H1 (cell line): ENCODE measurements around the gene TSPAN2. TPM values are rescaled to one million over a fixed set of nuclear protein-coding genes. Genes with fewer than 3 reads are reported as not detected.

Experiments
- CTCF ChIA-PET: fragments of 300-600 bp; sonication (Branson Sonifier 250); formaldehyde crosslinking; loops from one replicate; lab custom pipeline; 2021; ENCODE audit not compliant: partially characterized antibody; lab: Charles Lee
- POLR2A ChIA-PET: fragments of 300-600 bp; sonication (Branson Sonifier 250); formaldehyde crosslinking; loops from one replicate; lab custom pipeline; 2021; ENCODE audit warnings: inconsistent platforms; ENCODE audit not compliant: partially characterized antibody; lab: Charles Lee
- DNase-seq, 2 experiments: peaks; one replicate each; pipeline versions ENCODE4 v3.0.0 to v3.0.0-alpha.2; 2010 to 2022; ENCODE audit warnings: low spot score in 2 of 2, low read depth in 1 of 2, mixed read lengths in 1 of 2
- FAIRE-seq: peaks from 2 replicates; lab custom pipeline; 2011; peaks lifted over from hg19 to GRCh38; lab: Jason Lieb, UNC
- H2AFZ ChIP-seq: 2 replicates; pipeline ENCODE4 v1.8.1; 2012; ENCODE audit warnings: low read length, inconsistent platforms
- H2AK5ac ChIP-seq: 2 replicates; pipeline ENCODE4 v1.6.1; 2013; ENCODE audit warnings: low read depth, low read length
- H2BK120ac ChIP-seq: replicated peaks from 2 replicates; pipeline ENCODE3; 2013; ENCODE audit warnings: low read depth, low read length, inconsistent platforms
- H2BK12ac ChIP-seq: 2 replicates; pipeline ENCODE4 v1.6.1; 2013; ENCODE audit warnings: low read depth, low read length
- H2BK15ac ChIP-seq: 2 replicates; pipeline ENCODE4 v1.6.1; 2013; ENCODE audit warnings: low read length
- H2BK20ac ChIP-seq: 2 replicates; pipeline ENCODE4 v1.6.1; 2013; ENCODE audit warnings: low read length
- H2BK5ac ChIP-seq: 2 replicates; pipeline ENCODE4 v1.6.1; 2013; ENCODE audit warnings: low read depth, low read length
- H3K14ac ChIP-seq: 2 replicates; pipeline ENCODE4 v1.6.1; 2013; ENCODE audit warnings: inconsistent platforms; ENCODE audit not compliant: insufficient read length
- H3K18ac ChIP-seq: 2 replicates; pipeline ENCODE4 v1.6.1; 2013; ENCODE audit warnings: low read length; ENCODE audit errors: extremely low read depth
- H3K23ac ChIP-seq: 2 replicates; pipeline ENCODE4 v1.6.1; 2013; ENCODE audit warnings: inconsistent platforms; ENCODE audit not compliant: insufficient read length
- H3K23me2 ChIP-seq: 2 replicates; pipeline ENCODE4 v1.6.1; 2013; ENCODE audit warnings: low read depth, low read length
- H3K27ac ChIP-seq: 2 replicates; pipeline ENCODE4 v1.6.1; 2011; ENCODE audit warnings: low read depth, low read length, inconsistent platforms
- H3K27me3 ChIP-seq, 4 experiments: replicated peaks in 1 of 4; 1 replicate in 1 of 4; 2 replicates in 3 of 4; pipeline versions ENCODE4 v1.6.1 to v1.8.1; 2011 to 2013; ENCODE audit warnings: low read length in 3 of 4, mild to moderate bottlenecking in 3 of 4, inconsistent platforms in 2 of 4, mixed read lengths in 2 of 4, moderate library complexity in 1 of 4; ENCODE audit not compliant: control insufficient read depth in 3 of 4, insufficient read depth in 3 of 4; ENCODE audit errors: extremely low read depth in 1 of 4
- H3K36me3 ChIP-seq, 4 experiments: 2 replicates each; pipeline versions ENCODE4 v1.6.1 to v1.8.1; 2011 to 2013; ENCODE audit warnings: mild to moderate bottlenecking in 4 of 4, low read length in 3 of 4, moderate library complexity in 2 of 4, control low read depth in 1 of 4, inconsistent platforms in 1 of 4; ENCODE audit not compliant: insufficient read depth in 4 of 4, control insufficient read depth in 2 of 4
- H3K4ac ChIP-seq: replicated peaks from 2 replicates; pipeline ENCODE3; 2013; ENCODE audit warnings: low read length, low read depth, mixed read lengths, inconsistent platforms; ENCODE audit not compliant: insufficient read length
- H3K4me1 ChIP-seq, 4 experiments: replicated peaks in 1 of 4; 1 replicate in 1 of 4; 2 replicates in 3 of 4; pipeline versions ENCODE4 v1.6.1 to v1.8.1; 2011 to 2013; ENCODE audit warnings: low read length in 3 of 4, inconsistent platforms in 2 of 4, mixed read lengths in 1 of 4; ENCODE audit not compliant: insufficient read depth in 4 of 4, control insufficient read depth in 3 of 4
- H3K4me2 ChIP-seq, 2 experiments: 2 replicates each; pipeline versions ENCODE4 v1.6.1 to v1.8.1; 2011 to 2013; ENCODE audit warnings: low read depth in 2 of 2, low read length in 2 of 2, control low read depth in 1 of 2, inconsistent platforms in 1 of 2, mild to moderate bottlenecking in 1 of 2; ENCODE audit not compliant: insufficient read depth in 1 of 2
- H3K4me3 ChIP-seq, 4 experiments: fragments of 200-600, 300-600 bp in 1 of 4; sonication (generic), shearing (Covaris generic), sonication (Bioruptor Twin) in 1 of 4; 2 replicates each; pipeline versions ENCODE4 v1.5.1 to v1.8.1; 2011 to 2016; ENCODE audit warnings: low read length in 4 of 4, low read depth in 3 of 4, control low read depth in 2 of 4, inconsistent platforms in 2 of 4, mild to moderate bottlenecking in 2 of 4, mixed read lengths in 1 of 4, moderate library complexity in 1 of 4; ENCODE audit not compliant: insufficient read depth in 2 of 4; ENCODE audit errors: extremely low read depth in 1 of 4
- H3K56ac ChIP-seq: replicated peaks from 2 replicates; pipeline ENCODE3; 2013; ENCODE audit warnings: low read depth, mild to moderate bottlenecking, mixed read lengths, low read length, inconsistent platforms; ENCODE audit not compliant: insufficient read length
- H3K79me1 ChIP-seq: 2 replicates; pipeline ENCODE4 v1.6.1; 2013; ENCODE audit warnings: low read depth, low read length, control low read depth
- H3K79me2 ChIP-seq, 2 experiments: 2 replicates each; pipeline versions ENCODE4 v1.6.1 to v1.8.1; 2012 to 2013; ENCODE audit warnings: low read length in 2 of 2, mild to moderate bottlenecking in 2 of 2, inconsistent platforms in 1 of 2; ENCODE audit not compliant: insufficient read depth in 2 of 2, control insufficient read depth in 1 of 2
- H3K9ac ChIP-seq, 4 experiments: replicated peaks in 1 of 4; 1 replicate in 1 of 4; 2 replicates in 3 of 4; pipeline versions ENCODE4 v1.6.1 to v1.8.1; 2011 to 2013; ENCODE audit warnings: low read depth in 3 of 4, low read length in 3 of 4, control low read depth in 2 of 4, mild to moderate bottlenecking in 2 of 4, moderate library complexity in 2 of 4, inconsistent platforms in 1 of 4; ENCODE audit errors: extremely low read depth in 1 of 4
- H3K9me3 ChIP-seq, 2 experiments: 2 replicates each; pipeline versions ENCODE4 v1.6.1 to v1.8.1; 2012 to 2013; ENCODE audit warnings: mild to moderate bottlenecking in 2 of 2, moderate library complexity in 2 of 2, control low read depth in 1 of 2, inconsistent platforms in 1 of 2, low read depth in 1 of 2, low read length in 1 of 2, mixed read lengths in 1 of 2; ENCODE audit not compliant: insufficient read depth in 2 of 2
- H4K20me1 ChIP-seq, 2 experiments: replicated peaks in 1 of 2; 2 replicates each; pipeline versions ENCODE3 to v1.8.1; 2011 to 2013; ENCODE audit warnings: inconsistent platforms in 2 of 2, low read length in 2 of 2, mild to moderate bottlenecking in 1 of 2; ENCODE audit not compliant: insufficient read depth in 2 of 2, control insufficient read depth in 1 of 2
- H4K5ac ChIP-seq: 2 replicates; pipeline ENCODE4 v1.6.1; 2013; ENCODE audit warnings: low read length, low read depth, mixed read lengths, inconsistent platforms; ENCODE audit not compliant: insufficient read length
- H4K8ac ChIP-seq: 2 replicates; pipeline ENCODE4 v1.8.0; 2013; ENCODE audit warnings: mild to moderate bottlenecking, moderate library complexity, low read length, inconsistent platforms; ENCODE audit not compliant: insufficient read depth; ENCODE audit errors: extremely low read depth
- H4K91ac ChIP-seq: replicated peaks from 2 replicates; pipeline ENCODE3; 2013; ENCODE audit warnings: low read length, mixed read lengths, inconsistent platforms; ENCODE audit not compliant: insufficient read length
- CTBP2 ChIP-seq: IDR thresholded peaks from 2 replicates; pipeline ENCODE4 v1.7.0; 2011; ENCODE audit warnings: borderline replicate concordance, mild to moderate bottlenecking, moderate library complexity, mixed read lengths, low read length; ENCODE audit not compliant: insufficient read depth, insufficient read length
- EGR1 ChIP-seq: IDR thresholded peaks from 2 replicates; pipeline ENCODE4 v1.6.1; 2011; ENCODE audit warnings: low read depth, low read length, borderline replicate concordance
- JUND ChIP-seq: IDR thresholded peaks from 2 replicates; pipeline ENCODE4 v1.6.1; 2011; ENCODE audit warnings: mild to moderate bottlenecking, improper control_type of control experiment, low read length
- POLR2A ChIP-seq, 2 experiments: IDR thresholded peaks; 1 replicate in 1 of 2; 2 replicates in 1 of 2; pipeline ENCODE4 v1.6.1; 2011; ENCODE audit warnings: low read depth in 2 of 2, low read length in 2 of 2, mild to moderate bottlenecking in 2 of 2; ENCODE audit errors: control extremely low read depth in 1 of 2
- WGBS, 2 experiments: shearing (Covaris generic) in 1 of 2; methylation state at CpG; one replicate each; pipeline versions ENCODE4 v1.1.6 to v1.1.7; 2013 to 2015; ENCODE audit warnings: low lambda C conversion rate in 2 of 2, mixed read lengths in 2 of 2, inconsistent platforms in 1 of 2, low coverage in 1 of 2, missing lambda C conversion rate in 1 of 2; ENCODE audit not compliant: insufficient replicate concordance in 2 of 2, insufficient coverage in 1 of 2, insufficient read length in 1 of 2; ENCODE audit errors: extremely low coverage in 1 of 2, missing lambda C conversion rate in 1 of 2; 5-methylcytosine and 5-hydroxymethylcytosine counted together
- polyA plus RNA-seq, 7 experiments: library from polyadenylated mRNA; depleted of rRNA in 3 of 7; stranded (reverse) in 5 of 7; unstranded in 2 of 7; fragments of >200 nt in 5 of 7; fragments of 200-250 nt in 2 of 7; gene quantifications; 1 replicate in 5 of 7; 2 replicates in 1 of 7; 4 replicates in 1 of 7; pipeline versions ENCODE4 v1.2.1 to v1.2.3, GENCODE V29; 2011 to 2013; ENCODE audit warnings: missing spikeins in 2 of 7, mixed read lengths in 2 of 7
- total RNA-seq: library from RNA; stranded (reverse); fragmentation: NEBNext Ultra II Directional; extraction: Animal tissue kit (Norgen Biotek cat#: 25700); gene quantifications from 2 replicates; pipeline ENCODE4 v1.2.1, GENCODE V29; 2021

Gene TSPAN2
- total and polyA plus RNA-seq, 2 of the 8 experiments (the other 6 are each of a cell fraction or from before 2014, with no cell fraction given): 7.4 to 14.2 TPM

- H4K20me1 ChIP-seq: no peaks in the 10 kb centered on the region
- POLR2A ChIA-PET: interaction anchor here (0.7 to 4.8 kb wide), 3 partner anchors 11 to 34 kb away, joined by 3 to 29 read pairs (median 3); partner anchors contain the start of gene TSPAN2
- no peak overlapping the region for H3K4me2 ChIP-seq
- no peak overlapping the region for H3K4me3 ChIP-seq
- DNase-seq: no peak
- no peaks in the 10 kb centered on the region for H3K79me2 ChIP-seq
- H2BK120ac ChIP-seq: no peak overlapping the region
- H3K9ac ChIP-seq: no peak overlapping the region
- H3K4me1 ChIP-seq: peaks cover 0 to 10% (median 7%) of the 10 kb centered on the region in 4 experiments; a peak in 4 of 7 replicates
- no peak overlapping the region for H4K8ac ChIP-seq
- no peaks in the 10 kb centered on the region for H3K36me3 ChIP-seq
- no peak overlapping the region for H3K27ac ChIP-seq
- no peak overlapping the region for H2AK5ac ChIP-seq
- H3K27me3 ChIP-seq: no peaks in the 10 kb centered on the region
- no peak overlapping the region for H2BK20ac ChIP-seq
- no peak overlapping the region for H2BK12ac ChIP-seq
- H2BK5ac ChIP-seq: no peak overlapping the region
- no peaks in the 10 kb centered on the region for H3K79me1 ChIP-seq
- H3K18ac ChIP-seq: no peak overlapping the region
- no peak overlapping the region for H3K56ac ChIP-seq
- no peak overlapping the region for H2BK15ac ChIP-seq
- no peaks in the 10 kb centered on the region for H3K9me3 ChIP-seq
- H3K14ac ChIP-seq: no peak overlapping the region
- no peak overlapping the region for H3K4ac ChIP-seq
- H4K91ac ChIP-seq: no peak overlapping the region
- H2AFZ ChIP-seq: no peak overlapping the region
- CTCF ChIA-PET: interaction anchor here (0.7 to 4.1 kb wide), 5 partner anchors 8 to 38 kb away, joined by 3 to 17 read pairs (median 7); partner anchors contain the start of gene TSPAN2
- 96% methylated on average over 4 of the region's 4 CpGs; no CpG with 5 or more reads in 1 of the 2 experiments for WGBS, 2 experiments
- H3K23ac ChIP-seq: no peak overlapping the region
- no peak overlapping the region for H4K5ac ChIP-seq
- H3K23me2 ChIP-seq: no peaks in the 10 kb centered on the region
- no peak for FAIRE-seq
- TF ChIP-seq CTBP2 (no peak), JUND (no peak), EGR1 (no peak), POLR2A (IDR thresholded peaks at IDR 0.05; ENCODE audit: control extremely low read depth in 1 of 2, low read depth in 2 of 2, low read length in 2 of 2) (no peak)
Measured at GRCh38 chr1:115078708-115079107, 10.6 kb downstream of the TSPAN2 start.
